ENCODE measurements around the gene AIDA. TPM values are rescaled to one million over a fixed set of nuclear protein-coding genes. Genes with fewer than 3 reads are reported as not detected.

AIDA gene
- total RNA-seq, 1 experiment from 2014 or later: 93.7 TPM

Other genes with a start within 250 kb of the AIDA start
- 9.5 and 11.7 TPM in 2 replicates for gene HHIPL2, start 164.4 kb downstream of the AIDA start, total RNA-seq (2014; rRNA removed; shearing (Covaris generic))
- 36.7 and 40.2 TPM in 2 replicates for gene TAF1A, start 122.6 kb downstream of the AIDA start, total RNA-seq (2014; rRNA removed; shearing (Covaris generic))
- gene MIA3, start 94.4 kb downstream of the AIDA start, total RNA-seq (2014; rRNA removed; shearing (Covaris generic)): 59.9 and 70.9 TPM in 2 replicates
- 57.2 and 68.2 TPM in 2 replicates for gene BROX, start 73 bp upstream of the AIDA start, total RNA-seq (2014; rRNA removed; shearing (Covaris generic))
- gene FAM177B, start 24.7 kb upstream of the AIDA start, total RNA-seq (2014; rRNA removed; shearing (Covaris generic)): not detected in 2 replicates
- 23.4 and 24.6 TPM in 2 replicates for gene DISP1, start 102.5 kb upstream of the AIDA start, total RNA-seq (2014; rRNA removed; shearing (Covaris generic))

Measured in SJCRH30 (cell line).